Stimulated activated CD4-positive, alpha-beta T cell treated with anti-CD3 and anti-CD28 coated beads, Interleukin-15, amount 100 ng/mL, for 24 hours (primary cell): ENCODE results near the gene FAM219B.
"Not testable (repeated sequence)": the region's sequence is repeated elsewhere in the genome, so short reads cannot be mapped to it uniquely, and the experiment has no call there.

Experiments
- DNase-seq: peaks from one replicate; pipeline ENCODE4 v3.0.0-alpha.2; 2020

The FAM219B gene, protein sequence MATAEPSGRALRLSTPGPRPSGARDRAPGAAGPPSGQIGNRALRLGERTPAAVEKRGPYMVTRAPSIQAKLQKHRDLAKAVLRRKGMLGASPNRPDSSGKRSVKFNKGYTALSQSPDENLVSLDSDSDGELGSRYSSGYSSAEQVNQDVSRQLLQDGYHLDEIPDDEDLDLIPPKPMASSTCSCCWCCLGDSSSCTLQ

DNA sequence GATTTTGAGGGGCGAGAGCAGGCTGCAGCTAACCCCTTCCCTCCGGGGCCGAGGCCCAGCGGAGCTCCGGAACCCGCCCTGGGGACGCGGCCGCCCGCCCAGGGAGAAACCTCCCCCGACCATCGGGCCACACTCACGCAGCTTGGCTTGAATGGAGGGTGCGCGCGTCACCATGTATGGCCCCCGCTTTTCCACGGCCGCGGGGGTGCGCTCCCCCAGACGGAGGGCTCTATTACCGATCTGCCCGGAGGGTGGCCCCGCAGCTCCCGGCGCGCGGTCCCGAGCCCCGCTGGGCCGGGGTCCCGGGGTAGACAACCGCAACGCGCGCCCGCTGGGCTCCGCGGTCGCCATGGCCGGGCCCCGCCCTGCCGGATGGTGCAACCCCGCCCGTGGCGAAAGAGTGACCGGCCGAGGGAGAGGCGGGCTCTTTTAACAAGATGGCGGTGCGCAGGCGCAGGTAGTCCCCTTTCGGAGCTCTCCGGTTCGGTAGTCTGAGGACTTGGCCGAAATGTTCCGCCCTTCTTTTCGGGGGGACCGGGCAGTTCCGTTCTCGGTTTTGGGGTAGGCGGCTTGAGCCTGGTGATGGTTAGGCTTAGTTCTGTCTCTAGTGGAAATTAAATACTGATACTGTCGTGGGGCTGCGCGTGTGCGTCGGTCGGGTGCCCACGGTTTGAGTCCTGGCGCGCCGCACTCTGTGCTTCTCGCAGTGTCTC lies at the start of gene FAM219B:
Gene FAM219B, minus strand, starts transcription at position 402 of the 713 bp plus-strand sequence. Its CDS starts 51 bp downstream, at position 351.
- DNase-seq = peak; percentile 89

DNA sequence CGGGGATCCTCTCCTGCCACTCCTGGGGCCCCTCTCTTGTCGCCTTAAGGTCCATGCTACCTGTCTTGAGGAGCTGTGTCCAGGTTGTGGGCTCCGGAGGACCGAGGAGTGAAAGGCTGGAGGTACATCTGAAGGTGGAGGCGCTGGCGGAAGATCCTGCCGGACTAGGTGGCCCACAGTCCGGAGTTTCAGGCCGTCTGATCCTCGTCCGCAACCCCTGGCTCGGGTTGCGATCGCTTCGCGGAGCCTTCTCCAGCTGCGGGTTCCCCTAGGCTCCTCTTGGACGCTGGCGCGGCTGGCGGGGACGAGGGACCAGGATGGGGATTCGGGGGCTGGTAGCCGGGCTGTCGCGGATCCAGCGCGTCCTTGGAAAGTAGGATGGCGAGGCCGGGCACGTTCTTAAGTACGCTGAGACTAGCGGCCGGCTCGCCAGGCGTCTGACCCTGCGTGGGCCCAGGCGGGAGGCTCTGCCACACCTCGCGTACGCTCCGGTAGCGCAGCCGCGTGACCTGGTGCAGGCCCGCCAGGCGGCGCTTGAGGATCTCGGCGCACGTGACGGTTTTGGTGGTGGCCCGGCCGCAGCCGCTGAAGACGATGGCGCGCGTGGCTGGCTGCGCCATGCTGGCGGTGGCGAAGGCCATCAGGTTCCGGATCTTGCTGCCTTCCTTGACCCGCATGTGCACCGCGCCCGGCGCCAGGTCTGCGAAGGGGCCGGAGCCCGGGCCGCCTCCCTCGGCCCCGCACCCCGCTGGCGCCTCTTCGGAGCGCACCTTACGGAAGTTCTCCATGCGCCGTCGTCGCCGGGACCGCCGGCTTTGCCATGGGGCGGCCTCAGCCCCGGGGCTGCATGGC lies 49.4 kb upstream of the FAM219B start:
- DNase-seq = peak; percentile 86

DNA sequence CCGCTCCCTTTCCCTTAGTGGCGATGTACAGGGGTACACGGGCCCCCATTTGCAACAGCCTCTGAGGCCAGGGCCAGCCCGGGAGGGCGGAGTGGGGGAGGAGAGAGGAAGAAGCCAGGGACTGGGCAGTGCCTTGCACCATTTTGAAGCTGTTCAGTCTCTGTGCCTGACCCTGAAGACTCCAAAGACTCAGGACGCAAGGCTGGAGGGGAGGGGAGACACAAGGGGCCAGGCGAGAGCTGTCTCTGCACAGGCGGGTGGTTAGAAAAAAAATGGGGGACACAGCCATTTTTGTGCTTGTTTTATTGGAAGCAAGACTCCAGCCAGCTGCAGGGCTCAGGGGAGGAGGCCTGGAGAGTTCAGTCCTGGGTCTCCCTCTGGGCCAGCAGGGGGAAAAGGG lies 48.4 kb upstream of the FAM219B start:
- no peak for DNase-seq

DNA sequence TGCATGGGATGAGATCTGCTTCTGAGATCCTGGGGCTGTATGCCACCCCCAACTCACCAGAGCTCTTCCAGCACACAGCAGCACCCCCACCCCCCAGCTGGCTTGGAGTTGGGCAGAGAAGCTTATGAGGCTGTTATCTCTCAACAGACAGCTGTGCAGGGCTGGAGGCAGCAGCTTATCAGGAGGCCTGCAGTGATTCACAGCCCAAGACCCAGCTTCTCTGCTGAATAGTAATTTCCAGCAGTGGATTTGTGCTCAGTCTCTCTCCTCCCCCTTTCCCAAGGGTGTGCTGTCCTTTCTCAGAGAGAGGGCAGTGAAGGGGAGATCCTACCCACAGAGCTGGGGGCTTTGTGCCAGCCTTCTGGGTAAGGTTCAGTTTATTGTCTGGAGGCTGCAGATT lies 47.9 kb upstream of the FAM219B start:
- no peak for DNase-seq

DNA sequence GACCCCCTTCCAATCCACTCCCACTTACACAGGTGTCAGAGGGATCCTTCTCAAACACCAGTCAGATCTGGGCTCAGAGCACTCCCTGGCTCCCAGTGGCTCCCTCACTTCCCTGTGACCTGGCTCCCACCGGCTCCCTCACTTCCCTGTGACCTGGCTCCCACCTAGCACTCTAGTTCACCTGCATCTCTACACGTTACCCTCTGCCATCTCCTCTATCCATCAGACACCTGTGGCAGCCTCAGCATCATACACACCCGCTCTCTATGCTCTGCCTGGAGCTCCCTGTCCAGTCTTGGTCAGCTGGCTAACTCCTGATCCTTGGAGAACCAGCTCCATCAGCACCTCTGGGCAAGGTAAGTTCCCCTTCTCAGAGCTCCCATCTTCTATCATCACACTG lies 44.4 kb upstream of the FAM219B start:
- no peak for DNase-seq

DNA sequence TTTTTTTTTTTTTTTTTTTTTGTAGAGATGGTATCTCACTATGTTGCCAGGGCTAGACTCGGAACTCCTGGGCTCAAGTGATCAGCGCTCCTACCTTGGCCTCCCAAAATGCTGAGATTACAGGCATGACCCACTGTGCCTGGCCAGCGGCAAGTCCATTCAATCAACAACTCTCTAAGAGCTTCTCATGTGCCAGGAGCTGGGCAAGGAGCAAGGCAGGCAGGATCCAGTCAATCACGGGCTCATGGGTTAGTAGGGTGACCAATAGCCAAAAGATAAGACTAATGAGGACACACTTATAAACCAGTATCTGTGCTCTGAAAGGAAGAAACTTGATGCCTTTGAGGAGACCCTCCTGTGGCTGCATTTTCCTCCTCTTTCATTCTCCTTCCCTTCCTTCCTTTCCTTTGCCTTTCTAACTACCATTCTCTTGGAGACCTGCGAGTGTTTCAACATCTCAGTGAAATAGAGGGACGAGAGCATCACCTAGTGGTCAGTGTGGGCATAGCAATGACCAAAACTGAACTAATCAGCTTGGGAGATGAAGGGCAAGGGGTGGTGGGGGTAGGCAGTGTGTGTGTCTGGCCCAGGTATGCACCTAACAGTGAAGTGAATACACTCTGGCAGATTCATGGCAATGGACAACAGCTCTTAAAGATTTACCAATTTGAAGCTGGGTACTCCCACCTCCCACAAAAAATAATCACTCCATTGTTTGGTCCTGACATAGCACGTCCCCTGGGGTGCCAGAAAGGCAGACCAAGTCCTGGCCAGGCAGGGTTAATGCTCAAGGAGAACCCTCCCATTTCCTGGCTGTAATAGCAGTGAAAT lies 43.6 kb upstream of the FAM219B start:
- peak; percentile 84 for DNase-seq

DNA sequence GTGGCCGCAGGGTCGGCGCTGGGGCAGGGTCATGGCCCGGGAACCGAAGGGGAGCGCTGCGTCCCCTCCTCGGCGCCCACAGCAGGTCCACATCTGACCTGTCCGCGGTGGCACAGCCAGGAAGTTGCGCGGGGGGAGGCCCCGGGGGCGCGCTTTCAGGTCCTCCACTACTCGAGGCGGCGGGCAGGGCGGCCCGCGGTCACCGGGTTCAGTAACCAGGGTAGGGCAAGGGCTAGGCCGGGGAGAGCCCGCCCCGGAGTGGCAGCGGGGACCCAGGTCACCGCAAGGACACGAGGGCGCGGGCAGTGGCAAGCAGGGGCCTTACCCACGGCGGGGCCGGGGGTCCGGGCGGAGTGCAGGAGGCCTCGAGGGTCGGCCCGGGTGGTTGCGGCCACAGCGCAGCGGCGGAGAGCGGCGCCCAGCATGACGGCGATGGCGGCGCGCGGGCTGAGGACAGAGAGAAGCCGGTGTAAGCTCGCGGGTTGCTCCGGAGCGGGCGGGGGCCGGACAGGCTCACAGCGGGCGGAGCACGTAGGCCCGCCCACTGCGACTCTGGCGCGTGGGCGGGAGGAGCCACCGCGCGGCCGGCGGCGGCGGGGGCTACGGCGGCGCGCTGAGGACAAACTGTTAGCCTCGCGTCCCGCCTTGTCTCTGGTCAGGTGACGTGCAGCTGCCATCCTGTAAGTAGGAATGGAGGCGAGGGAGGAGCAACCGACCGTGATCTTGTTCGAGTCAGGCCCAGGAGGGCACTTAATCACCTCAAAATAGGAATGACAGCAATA lies 31.1 kb upstream of the FAM219B start, which contains the start of gene COX5A:
Gene COX5A, minus strand, starts transcription at position 484 of the 782 bp plus-strand sequence. Its CDS starts 59 bp downstream, at position 425.
- peak; percentile 94 for DNase-seq

DNA sequence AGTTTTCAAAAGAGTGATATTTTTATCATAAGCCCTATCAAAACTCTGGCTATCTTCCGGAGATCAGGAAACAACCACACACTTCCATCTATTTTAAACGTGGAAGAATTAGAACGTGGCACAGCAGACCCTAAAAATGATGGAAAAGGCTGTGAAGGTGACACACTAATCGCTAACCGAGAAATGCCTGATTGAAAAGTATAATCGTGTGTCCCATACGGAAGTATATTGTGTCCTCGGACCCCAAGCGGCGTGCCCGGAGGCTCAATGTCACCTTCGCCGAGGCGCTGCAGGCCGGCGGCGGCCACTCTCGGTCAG lies 30.6 kb upstream of the FAM219B start:
- DNase-seq = no peak

DNA sequence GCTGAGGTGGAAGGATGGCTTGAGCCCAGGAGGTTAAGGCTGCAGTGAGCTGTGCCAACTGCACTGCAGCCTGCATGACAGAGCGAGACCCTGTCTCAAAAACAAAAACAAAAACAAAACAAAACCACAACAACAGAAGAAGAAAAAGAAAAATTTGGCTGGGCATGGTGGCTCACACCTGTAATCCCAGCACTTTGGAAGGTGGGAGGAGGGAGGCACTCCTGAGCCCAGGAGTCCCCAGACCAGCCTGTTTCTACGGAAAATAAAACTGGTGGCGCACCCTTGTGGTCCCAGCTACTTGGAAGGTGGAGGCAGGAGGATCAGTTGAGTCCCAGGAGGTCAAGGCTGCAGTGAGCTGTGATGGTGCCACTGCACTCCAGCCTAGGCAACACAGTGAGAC lies 28.5 kb upstream of the FAM219B start:
- DNase-seq = not testable (repeated sequence)

DNA sequence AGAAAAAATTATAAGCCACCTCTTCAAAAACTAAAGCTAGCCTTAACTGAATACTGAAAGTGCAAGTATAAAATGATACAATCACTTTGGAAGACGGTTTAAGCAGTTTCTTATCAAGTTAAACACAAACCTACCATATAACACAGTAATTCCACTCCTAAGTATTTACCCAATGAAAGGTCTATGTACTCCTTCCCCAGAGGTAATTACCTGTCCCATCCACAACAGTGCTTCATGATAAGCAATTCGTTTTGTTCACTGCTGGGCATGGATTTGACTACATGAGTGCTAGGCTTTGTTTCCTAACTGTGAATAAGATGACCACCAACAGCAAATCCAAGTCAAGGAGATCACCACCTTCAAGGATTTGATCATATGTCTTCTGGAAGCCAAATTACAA lies 26.9 kb upstream of the FAM219B start:
- no peak for DNase-seq

DNA sequence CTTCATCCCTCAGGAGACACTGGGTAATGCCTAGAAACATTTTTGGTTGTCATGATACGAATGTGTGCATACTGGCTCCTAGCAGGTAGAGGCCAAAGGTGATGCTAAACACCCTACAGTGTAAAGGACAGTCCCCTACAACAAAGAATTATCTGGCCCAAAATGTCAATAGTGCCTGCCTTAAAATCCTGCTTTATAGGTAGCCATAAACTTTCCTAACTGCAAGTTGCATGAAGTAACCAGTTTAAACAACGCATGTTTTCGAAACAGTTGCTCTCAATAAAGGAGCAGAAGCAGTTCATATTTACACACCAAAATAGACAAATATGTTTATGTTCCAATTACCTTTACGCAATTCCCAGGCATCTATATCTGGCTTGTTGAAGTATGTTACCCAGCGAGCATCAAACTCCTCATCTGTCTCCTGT lies 22.1 kb upstream of the FAM219B start:
- DNase-seq = no peak

DNA sequence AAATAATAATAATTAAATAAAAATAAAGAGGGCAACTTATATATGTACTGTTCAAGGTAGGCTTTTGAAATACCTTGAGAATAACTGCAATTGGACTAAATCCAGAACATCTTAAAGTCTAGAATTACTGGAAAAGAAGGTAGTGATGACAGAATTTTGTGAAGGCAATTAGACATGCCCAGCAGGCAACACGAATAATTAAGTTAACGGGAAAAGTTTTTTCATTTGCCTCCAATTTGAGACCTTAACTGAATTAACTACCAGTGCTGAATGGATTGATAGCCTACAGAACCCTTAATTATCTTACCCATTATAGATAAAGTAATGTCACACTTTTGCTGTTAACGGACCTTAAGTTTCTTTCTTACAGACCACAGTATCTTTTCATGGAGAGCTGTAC lies 17.9 kb upstream of the FAM219B start:
- DNase-seq = no peak

DNA sequence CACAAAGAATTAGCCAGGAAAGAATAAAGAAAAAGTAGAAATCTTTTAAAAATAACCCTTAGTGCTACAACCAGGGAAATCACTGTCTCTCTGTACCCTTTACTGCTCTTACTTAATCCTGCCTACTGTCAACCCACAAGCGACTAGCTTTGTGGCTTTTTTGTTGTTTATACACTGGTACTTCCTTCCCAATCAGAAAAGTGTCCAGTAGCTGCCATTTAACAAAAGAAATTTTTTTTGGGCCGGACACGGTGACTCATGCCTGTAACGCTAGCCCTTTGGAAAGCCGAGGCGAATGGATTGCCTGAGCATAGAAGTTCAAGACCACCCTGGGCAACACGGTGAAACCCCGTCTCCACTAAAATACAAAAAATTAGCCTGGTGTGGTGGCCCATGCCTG lies 13.8 kb upstream of the FAM219B start:
- no peak for DNase-seq

DNA sequence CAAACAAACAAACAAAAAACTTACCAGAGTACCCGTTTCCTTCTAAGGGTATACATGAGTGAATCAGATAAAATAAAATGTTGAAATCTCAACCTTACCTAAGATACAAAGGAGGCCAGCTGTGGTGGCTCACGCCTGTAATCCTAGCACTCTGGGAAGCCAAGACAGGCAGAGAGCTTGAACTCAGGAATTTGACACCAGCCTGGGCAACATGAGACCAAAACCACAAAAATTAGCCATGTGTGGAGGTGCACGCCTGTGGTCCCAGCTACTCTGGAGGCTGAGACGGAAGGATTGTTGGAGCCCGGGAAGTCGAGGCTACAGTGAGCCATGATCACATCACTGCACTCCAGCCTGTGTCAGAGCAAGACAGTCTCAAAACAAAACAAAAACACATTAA lies 11.0 kb upstream of the FAM219B start:
- no peak for DNase-seq

DNA sequence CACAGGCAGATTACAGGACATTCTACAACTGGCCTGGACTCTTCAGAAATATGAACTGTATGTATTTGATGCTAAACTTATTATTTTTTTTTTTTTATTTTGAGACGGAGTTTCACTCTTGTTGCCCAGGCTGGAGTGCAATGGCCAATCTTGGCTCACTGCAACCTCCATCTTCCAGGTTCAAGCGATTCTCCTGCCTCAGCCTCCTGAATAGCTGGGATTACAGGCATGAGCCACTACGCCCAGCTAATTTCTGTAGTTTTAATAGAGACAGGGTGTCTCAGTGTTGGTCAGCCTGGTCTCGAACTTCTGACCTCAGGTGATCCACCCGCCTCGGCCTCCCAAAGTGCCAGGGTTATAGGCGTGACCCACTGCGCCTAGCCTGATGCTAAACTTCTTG lies 7.1 kb upstream of the FAM219B start:
- DNase-seq = not testable (repeated sequence)

DNA sequence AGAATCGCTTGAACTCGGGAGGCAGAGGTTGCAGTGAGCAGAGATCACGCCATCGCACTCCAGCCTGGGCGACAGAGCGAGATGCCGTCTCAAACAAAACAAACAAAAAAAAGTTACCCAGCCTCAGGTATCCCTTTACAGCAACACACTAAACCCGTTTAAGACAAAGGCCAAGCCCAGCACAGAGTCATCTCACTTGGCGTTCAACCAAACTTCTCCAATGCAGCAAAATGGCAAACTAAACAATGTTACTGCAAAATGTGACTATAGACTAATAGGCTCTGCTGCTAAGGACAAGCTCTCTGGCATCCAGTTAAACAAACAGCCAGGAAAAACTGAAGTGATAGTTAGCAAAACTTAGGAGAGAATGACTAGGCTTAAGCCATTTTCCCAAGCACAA lies 6.4 kb upstream of the FAM219B start:
- no peak for DNase-seq

DNA sequence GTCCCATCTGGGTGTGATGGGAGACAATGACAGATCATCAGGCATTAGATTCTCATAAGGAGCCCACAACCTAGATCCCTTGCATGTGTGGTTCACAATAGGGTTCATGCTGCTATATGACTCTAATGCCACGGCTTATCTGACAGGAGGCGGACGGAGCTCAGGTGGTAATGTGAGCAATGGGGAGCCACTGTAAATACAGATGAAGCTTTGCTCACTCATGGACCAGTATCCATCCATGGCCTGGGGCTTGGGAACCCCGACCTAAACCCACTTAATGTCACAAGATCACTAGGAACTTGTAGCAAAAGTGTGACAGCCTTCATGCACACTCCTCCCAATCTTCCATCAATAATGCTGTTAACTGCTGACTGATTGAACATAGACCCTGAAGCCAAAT lies 2.0 kb upstream of the FAM219B start:
- DNase-seq = no peak

DNA sequence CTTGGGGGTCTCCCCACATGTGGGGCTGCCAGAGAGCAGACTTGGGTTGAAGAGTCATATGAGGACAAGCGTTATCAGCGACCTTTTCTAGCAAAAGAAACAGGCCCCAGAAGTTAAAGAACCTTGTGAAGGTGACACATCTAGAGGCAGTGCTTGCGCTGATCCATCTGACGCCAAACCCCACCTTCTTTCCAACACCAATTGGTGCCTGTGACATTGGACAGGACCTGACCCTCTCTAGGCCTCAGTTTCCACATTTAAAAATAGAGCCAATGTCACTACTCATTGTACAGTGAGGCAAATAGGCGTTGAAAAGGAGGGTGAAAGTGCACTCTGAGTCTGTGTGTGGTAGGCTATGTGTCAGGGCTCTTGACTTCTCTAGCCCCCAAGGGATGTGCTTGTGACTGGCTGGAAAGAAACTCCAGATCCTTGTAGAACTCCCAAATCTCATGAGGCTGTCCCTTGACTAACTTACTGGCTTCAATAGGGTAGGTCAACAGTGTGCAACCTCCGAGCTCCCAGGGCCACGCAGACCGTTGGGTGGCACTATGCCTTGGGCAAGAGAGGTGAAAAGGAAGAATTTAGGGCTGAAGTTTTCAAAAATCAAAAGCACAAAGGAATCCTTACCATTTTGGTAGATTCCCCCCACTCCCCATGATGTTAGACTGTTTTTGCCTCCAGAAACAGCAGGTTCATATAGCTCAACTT lies 666 bp upstream of the FAM219B start:
- DNase-seq = no peak

DNA sequence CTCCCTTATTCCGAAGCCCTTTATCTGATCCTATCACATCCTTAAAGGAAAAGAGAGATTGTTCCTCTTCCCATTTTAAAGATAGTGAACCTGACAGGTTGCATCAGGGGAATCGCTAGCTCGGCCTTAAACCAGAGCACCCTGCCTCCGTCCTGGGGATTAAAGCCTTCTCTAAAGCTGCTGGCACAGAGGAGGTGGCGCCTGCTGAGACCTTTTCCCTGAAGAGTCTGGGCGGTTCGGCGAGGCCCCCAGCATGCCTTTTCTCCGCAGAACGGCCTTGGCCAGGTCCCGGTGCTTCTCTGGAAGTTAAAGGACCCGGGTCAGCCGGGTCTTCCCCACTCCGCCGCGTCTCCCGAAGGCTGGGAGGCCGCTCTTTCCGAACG lies 593 bp downstream of the FAM219B start:
- no peak for DNase-seq

DNA sequence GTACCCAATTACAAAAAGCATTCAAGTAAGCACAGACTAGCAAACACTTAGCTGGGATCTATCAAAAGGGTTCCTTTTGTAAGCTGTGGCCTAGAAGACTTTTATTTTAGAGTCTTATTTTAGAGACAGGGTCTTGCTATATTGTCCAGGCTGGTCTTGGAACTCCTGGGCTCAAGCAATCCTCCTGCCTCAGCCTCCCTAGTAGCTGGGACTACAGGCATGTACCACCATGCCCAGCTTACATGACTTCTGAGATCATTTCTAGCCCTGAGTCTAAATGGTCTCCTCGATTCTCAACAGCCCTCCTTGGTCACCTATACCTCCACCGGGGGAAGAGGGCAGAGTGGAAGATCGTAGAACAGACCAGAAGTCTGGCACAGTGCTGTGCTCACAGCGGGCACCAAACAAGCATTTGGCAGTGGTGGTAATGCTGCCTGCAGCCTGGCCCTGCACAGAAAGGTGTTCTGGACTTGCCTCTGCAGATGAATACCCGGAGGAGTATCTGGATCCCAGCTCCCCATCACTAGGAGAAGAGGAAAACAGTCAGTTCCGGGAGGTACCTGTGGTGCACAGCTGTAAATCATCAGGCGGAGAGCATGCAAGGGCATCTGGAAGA lies 2.4 kb downstream of the FAM219B start:
- DNase-seq = no peak

DNA sequence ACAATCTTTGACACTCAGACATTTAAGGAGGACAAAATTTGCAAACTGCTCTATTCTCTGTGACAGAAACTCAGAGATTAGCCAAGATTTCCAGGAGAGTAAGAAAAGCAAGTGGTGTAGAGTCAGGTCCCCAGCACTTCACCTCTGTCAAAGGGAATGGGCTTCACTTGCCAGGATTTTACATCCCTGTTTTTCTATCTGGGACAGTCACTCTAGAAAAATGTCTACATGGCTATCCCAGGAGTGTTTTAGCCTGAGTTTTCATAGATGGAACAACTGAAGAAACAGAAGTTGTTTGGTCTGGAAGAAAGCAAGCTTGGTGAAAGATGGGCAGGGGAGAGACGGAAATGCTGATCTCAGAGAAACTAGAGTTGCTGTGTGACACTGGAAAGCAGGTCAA lies 3.0 kb downstream of the FAM219B start:
- DNase-seq = no peak
